Body of pancreas (tissue), 4 donors: ENCODE data around the gene CYP2U1.

ENCODE experiments used
- POLR2A ChIP-seq, 3 donors: fragments of 450-650 bp; IDR thresholded peaks; one replicate each; pipeline ENCODE4 v1.6.1; 2016; ENCODE audit warnings: antibody characterized with exemption in 3 of 3, mild to moderate bottlenecking in 2 of 3
- TF ChIP-seq, protein P1 (sequence below), 7 experiments: fragments of 450-650 bp in 4 of 7; fragments of 200-600 bp in 3 of 7; sonication (generic) in 3 of 7; IDR thresholded peaks; one replicate each; pipeline ENCODE4 v1.5.1; 2016 to 2019; ENCODE audit warnings: antibody characterized with exemption in 7 of 7

DNA sequence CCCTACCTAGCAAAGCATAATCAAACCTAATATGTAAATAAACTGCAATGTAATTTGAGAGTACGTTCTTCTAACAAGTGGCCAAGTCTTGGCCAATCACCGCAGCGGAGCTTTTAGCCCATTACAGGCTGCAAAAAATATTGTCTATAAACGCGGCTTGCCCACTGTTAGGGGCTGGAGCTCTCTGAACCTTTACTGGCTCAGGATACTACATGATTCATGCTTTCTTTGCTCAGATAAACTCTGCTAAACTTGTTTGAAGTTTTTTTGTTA lies 57.4 kb downstream of the CYP2U1 start:
- TF ChIP-seq, protein P1, sequence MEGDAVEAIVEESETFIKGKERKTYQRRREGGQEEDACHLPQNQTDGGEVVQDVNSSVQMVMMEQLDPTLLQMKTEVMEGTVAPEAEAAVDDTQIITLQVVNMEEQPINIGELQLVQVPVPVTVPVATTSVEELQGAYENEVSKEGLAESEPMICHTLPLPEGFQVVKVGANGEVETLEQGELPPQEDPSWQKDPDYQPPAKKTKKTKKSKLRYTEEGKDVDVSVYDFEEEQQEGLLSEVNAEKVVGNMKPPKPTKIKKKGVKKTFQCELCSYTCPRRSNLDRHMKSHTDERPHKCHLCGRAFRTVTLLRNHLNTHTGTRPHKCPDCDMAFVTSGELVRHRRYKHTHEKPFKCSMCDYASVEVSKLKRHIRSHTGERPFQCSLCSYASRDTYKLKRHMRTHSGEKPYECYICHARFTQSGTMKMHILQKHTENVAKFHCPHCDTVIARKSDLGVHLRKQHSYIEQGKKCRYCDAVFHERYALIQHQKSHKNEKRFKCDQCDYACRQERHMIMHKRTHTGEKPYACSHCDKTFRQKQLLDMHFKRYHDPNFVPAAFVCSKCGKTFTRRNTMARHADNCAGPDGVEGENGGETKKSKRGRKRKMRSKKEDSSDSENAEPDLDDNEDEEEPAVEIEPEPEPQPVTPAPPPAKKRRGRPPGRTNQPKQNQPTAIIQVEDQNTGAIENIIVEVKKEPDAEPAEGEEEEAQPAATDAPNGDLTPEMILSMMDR (IDR thresholded peaks at IDR 0.05), result no peak
- TF ChIP-seq POLR2A (IDR thresholded peaks at IDR 0.05), result no peak
